Measurements from ENCODE around the gene OLA1. TPM values are rescaled to one million over a fixed set of nuclear protein-coding genes. Genes with fewer than 3 reads are reported as not detected.

Gene OLA1
- total and polyA plus RNA-seq, 9 of the 15 experiments (the other 6 are each of a cell fraction or from before 2014, with no cell fraction given), result 208 to 353 (median 225) TPM

GRCh38 chr2:174051741-174052583 is 196.4 kb downstream of the OLA1 start:
- peak; percentile 92 for FAIRE-seq
- H3K4me2 ChIP-seq (ENCODE audit: insufficient read depth, low read length), result peak overlapping the region; percentile 55
- H3K9me3 ChIP-seq (replicated peaks; ENCODE audit: control insufficient read depth, insufficient read depth, low read depth, low read length), result no peaks in the 10 kb centered on the region
- peak in 3 of 4 experiments; percentile 34 to 85 (median 81) for DNase-seq (ENCODE audit: extremely low read depth in 1 of 4, low spot score in 3 of 4)
- ATAC-seq, result peak; percentile 96
- no peaks in the 10 kb centered on the region for H3K36me3 ChIP-seq (ENCODE audit: control insufficient read depth, insufficient read depth, low read length)
- BruUV-seq (replicated peaks), result no TSS peak
- H3K79me2 ChIP-seq (ENCODE audit: control insufficient read depth, insufficient read depth, low read length), result no peaks in the 10 kb centered on the region
- peak overlapping the region; percentile 6; the same call in 2 of the 3 replicates for H3K27ac ChIP-seq (ENCODE audit: extremely low read depth, low read depth, low read length)
- CTCF ChIA-PET (ENCODE audit: low intra/inter-chr PET ratio), result no interaction called here
- peaks cover 13 to 14% of the 10 kb centered on the region in 2 experiments for H3K4me1 ChIP-seq (replicated peaks in 1 of 2; ENCODE audit: control insufficient read depth in 2 of 2, insufficient read depth in 2 of 2, low read length in 2 of 2)
- H3K4me3 ChIP-seq, result no peak overlapping the region
- H4K20me1 ChIP-seq (replicated peaks; ENCODE audit: control insufficient read depth, insufficient read depth, low read length), result no peaks in the 10 kb centered on the region
- no peaks in the 10 kb centered on the region for H3K27me3 ChIP-seq (ENCODE audit: control insufficient read depth in 2 of 2, insufficient read depth in 2 of 2, low read length in 2 of 2)
- H2AFZ ChIP-seq (ENCODE audit: low read depth, low read length), result peak overlapping the region; percentile 71
- in situ Hi-C loops (cut with MboI) (no loop called here), intact Hi-C loops (cut with micrococcal nuclease) (loop anchor here (5.0 kb wide), 3 partner anchors 160 to 650 kb away; no protein-coding TSS in a partner anchor)
- POLR2A ChIA-PET, result interaction anchor here (0.6 to 1.9 kb wide), 5 partner anchors 9 to 75 kb away, joined by 3 to 6 read pairs (median 3); no protein-coding TSS in a partner anchor
- no peak overlapping the region for H3K9ac ChIP-seq (ENCODE audit: insufficient read depth in 1 of 2, low read depth in 2 of 2, low read length in 2 of 2)
- H3K9me1 ChIP-seq (ENCODE audit: control insufficient read depth, insufficient read depth, low read length), result no peaks in the 10 kb centered on the region
- 36% methylated on average over 13 of the region's 13 CpGs for WGBS (ENCODE audit: insufficient coverage, low coverage, missing lambda C conversion rate)
- no peak for TF ChIP-seq HMGN3 (IDR thresholded peaks at IDR 0.05; ENCODE audit: borderline replicate concordance, extremely low read depth, insufficient read length, low read depth, low read length)
- TF ChIP-seq ZNF609 (CRISPR knock-in tag; IDR thresholded peaks at IDR 0.05; ENCODE audit: borderline replicate concordance), result no peak
- no peak for TF ChIP-seq ZHX1 (conservative IDR thresholded peaks at IDR 0.05; ENCODE audit: low read length)
- peak; percentile 88 for TF ChIP-seq ATF7 (IDR thresholded peaks at IDR 0.05)
- TF ChIP-seq ATF1 (CRISPR knock-in tag; IDR thresholded peaks at IDR 0.05), result no peak
- no peak for TF ChIP-seq ATF1 (tag; IDR thresholded peaks at IDR 0.05)
- TF ChIP-seq CUX1 (CRISPR knock-in tag; IDR thresholded peaks at IDR 0.05), result no peak

Data from K562 (cell line).